ENCODE data around the gene RABL6.
"Not testable (repeated sequence)": the region's sequence is repeated elsewhere in the genome, so short reads cannot be mapped to it uniquely, and the experiment has no call there.

The RABL6 gene, protein sequence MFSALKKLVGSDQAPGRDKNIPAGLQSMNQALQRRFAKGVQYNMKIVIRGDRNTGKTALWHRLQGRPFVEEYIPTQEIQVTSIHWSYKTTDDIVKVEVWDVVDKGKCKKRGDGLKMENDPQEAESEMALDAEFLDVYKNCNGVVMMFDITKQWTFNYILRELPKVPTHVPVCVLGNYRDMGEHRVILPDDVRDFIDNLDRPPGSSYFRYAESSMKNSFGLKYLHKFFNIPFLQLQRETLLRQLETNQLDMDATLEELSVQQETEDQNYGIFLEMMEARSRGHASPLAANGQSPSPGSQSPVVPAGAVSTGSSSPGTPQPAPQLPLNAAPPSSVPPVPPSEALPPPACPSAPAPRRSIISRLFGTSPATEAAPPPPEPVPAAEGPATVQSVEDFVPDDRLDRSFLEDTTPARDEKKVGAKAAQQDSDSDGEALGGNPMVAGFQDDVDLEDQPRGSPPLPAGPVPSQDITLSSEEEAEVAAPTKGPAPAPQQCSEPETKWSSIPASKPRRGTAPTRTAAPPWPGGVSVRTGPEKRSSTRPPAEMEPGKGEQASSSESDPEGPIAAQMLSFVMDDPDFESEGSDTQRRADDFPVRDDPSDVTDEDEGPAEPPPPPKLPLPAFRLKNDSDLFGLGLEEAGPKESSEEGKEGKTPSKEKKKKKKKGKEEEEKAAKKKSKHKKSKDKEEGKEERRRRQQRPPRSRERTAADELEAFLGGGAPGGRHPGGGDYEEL

GRCh38 chr9:136807281-136808074 is at the start of gene RABL6:
TSS of gene RABL6 (plus strand) at chr9:136807948. CDS start at chr9:136808197, 249 bp downstream.
- TF ChIP-seq GATA1 (IDR thresholded peaks at IDR 0.05; ENCODE audit: low read depth, low read length): no peak
- peak; percentile 85 for TF ChIP-seq POLR2A (IDR thresholded peaks at IDR 0.05; ENCODE audit: low read length)
- peak; percentile 86 to 93 for DNase-seq

GRCh38 chr9:136759001-136759400 is 48.7 kb upstream of the RABL6 start:
- DNase-seq: no peak
- TF ChIP-seq GATA1 (IDR thresholded peaks at IDR 0.05; ENCODE audit: low read depth, low read length) (no peak), POLR2A (IDR thresholded peaks at IDR 0.05; ENCODE audit: low read length) (no peak)

DNA sequence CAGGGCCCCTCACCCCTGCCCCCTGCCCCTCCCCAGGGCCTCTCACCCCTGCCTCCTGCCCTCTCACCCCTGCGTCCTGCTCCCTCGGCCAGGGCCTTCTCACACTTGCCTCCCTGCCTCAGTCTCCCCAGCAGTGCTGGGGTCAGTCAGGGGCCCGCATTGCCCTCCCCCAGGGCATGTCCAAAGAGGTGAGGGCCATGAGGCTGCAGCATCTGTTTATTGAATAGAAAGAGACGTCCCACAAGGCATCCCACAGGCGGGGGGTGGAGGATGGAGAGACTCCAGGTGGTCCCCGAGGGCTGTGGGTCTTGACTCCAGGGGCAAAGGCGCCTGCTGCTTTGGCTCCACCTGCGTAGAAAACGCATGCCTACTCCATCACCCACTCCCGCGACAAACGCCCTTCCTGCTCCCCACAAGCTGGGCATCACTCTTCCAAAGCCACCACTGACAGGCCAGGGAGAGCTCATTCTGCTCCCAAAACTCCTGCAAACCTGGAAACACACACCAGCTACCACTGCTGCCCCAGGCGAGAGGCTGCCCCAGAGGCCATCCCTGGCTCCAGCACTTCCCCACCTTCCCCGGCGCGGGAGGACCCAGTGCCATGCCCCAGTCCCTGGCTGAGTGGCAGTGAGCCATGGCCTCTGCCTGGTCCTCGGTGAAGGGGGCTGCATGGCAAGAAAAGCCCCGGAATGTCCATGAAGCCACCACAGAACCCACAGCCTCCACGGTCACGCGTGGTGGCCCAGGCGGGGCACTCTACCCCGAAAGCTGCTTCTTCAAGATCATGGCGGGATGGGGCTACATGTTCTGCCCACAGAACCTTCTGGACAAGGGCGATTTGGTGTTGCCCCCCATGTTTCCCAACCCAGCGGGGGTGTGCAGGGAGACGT is 48.1 kb upstream of the RABL6 start:
- TF ChIP-seq GATA1 (IDR thresholded peaks at IDR 0.05; ENCODE audit: low read depth, low read length) (no peak), POLR2A (IDR thresholded peaks at IDR 0.05; ENCODE audit: low read length) (no peak)
- DNase-seq: no peak

GRCh38 chr9:136760424-136760823 is 47.3 kb upstream of the RABL6 start:
- TF ChIP-seq GATA1 (IDR thresholded peaks at IDR 0.05; ENCODE audit: low read depth, low read length): no peak
- TF ChIP-seq POLR2A (IDR thresholded peaks at IDR 0.05; ENCODE audit: low read length): no peak
- DNase-seq: no peak

GRCh38 chr9:136760834-136761544 is 46.8 kb upstream of the RABL6 start:
- peak; percentile 54 to 59 for DNase-seq

DNA sequence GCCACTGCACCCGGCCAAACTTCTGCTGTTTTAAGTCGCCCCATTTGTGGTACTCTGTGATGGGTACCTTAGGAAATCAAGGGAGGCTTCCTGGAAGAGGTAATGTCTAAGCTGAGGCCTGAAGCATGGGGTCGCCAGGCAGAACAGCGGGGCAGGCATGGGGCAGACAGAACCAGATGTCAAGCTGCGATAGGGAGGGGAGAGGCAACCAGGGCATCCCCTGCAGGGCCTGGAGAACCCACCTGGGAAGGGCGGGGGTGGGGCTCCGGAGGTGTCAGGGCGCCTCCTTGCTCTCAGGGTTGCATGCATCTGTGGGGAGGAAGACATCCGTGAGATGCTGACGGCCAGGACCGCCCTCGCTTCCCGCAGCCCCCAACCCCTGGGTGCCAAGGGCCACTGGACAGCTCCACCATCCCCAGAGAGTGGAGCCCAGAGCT is 46.2 kb upstream of the RABL6 start:
- TF ChIP-seq POLR2A (IDR thresholded peaks at IDR 0.05; ENCODE audit: low read length): no peak
- no peak for TF ChIP-seq GATA1 (IDR thresholded peaks at IDR 0.05; ENCODE audit: low read depth, low read length)

GRCh38 chr9:136762221-136762691 is 45.5 kb upstream of the RABL6 start:
- DNase-seq: no peak
- TF ChIP-seq GATA1 (IDR thresholded peaks at IDR 0.05; ENCODE audit: low read depth, low read length): no peak
- TF ChIP-seq POLR2A (IDR thresholded peaks at IDR 0.05; ENCODE audit: low read length): no peak

More for the DNA sequence above, 46.2 kb upstream of the RABL6 start:
- no peak for DNase-seq

DNA sequence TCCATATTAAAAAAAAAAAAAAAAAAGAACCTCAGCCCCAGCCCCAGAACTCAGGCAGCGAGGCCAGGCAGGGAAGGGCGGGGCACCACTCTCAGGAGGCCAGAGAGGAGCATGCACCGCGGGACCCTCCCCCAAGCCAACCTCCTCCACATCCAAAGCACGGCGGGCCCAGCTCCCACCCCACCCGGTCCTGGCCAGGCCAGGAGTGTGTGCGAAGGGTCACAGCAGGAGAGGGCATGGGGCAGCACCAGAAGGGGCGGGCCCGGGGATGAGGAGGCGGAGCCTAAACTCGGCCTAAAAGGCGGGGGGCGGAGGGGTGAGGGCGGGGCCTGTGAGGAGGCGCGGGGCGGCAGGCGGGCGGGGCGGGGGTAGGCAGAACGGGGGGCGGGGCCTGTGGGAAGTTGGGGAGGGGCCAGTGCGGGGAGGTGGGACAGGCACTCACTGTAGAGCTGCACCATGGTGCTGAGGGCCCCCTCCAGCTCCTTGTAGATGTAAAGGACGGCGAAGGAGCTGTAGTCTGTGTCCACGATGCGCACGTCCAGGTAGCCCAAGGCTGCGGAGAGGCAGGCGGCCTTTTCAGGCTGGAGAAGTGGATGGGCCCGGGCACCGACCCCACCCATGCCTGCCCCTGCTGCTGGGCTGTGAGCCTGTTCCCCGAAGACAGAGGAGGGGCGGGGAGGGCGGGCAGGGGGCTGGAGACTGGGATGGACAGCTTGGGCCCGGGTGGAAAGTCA is 44.7 kb upstream of the RABL6 start:
- peak; percentile 73 to 76 for DNase-seq
- no peak for TF ChIP-seq GATA1 (IDR thresholded peaks at IDR 0.05; ENCODE audit: low read depth, low read length)
- TF ChIP-seq POLR2A (IDR thresholded peaks at IDR 0.05; ENCODE audit: low read length): no peak

DNA sequence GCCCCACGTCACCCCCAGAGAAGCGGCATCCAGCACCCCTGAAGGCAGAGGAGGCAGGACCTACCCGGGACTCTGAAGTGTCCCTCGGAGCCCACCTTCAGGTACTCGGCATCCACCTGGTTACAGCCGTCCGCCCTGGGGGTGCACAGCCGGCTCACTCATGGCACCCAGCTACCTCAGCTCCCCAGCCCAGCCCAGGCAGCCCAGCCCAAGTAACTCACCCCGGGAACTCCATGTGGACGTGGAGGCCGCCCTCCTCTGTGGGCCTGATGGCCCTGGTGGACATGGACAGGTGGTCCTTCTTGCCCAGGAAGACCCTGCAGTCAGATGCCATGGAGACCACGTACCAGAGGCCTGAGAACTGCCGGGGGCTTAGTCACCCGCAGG is 44.1 kb upstream of the RABL6 start:
- DNase-seq: no peak
- TF ChIP-seq POLR2A (IDR thresholded peaks at IDR 0.05; ENCODE audit: low read length) (no peak), GATA1 (IDR thresholded peaks at IDR 0.05; ENCODE audit: low read depth, low read length) (no peak)

GRCh38 chr9:136764301-136764891 is 43.4 kb upstream of the RABL6 start, which contains the start of gene LCN15:
TSS of gene LCN15 (minus strand) at chr9:136764518. CDS start at chr9:136764488, 30 bp downstream.
- TF ChIP-seq POLR2A (IDR thresholded peaks at IDR 0.05; ENCODE audit: low read length) (no peak), GATA1 (IDR thresholded peaks at IDR 0.05; ENCODE audit: low read depth, low read length) (no peak)
- no peak for DNase-seq

GRCh38 chr9:136765041-136765440 is 42.7 kb upstream of the RABL6 start:
- no peak for DNase-seq
- no peak for TF ChIP-seq GATA1 (IDR thresholded peaks at IDR 0.05; ENCODE audit: low read depth, low read length)
- no peak for TF ChIP-seq POLR2A (IDR thresholded peaks at IDR 0.05; ENCODE audit: low read length)

- DNase-seq: not testable (repeated sequence)
Observed at GRCh38 chr9:136765745-136766409, 41.9 kb upstream of the RABL6 start.

GRCh38 chr9:136766410-136767120 is 41.2 kb upstream of the RABL6 start:
- peak; percentile 53 to 62 for DNase-seq

All from erythroblast (primary cell).